Measurements from ENCODE around the gene ATF7.

- TF ChIP-seq CTCF (conservative IDR thresholded peaks at IDR 0.05) (peak; percentile 90), EZH2 (IDR thresholded peaks at IDR 0.05; ENCODE audit: low read depth) (no peak)
Measured at GRCh38 chr12:53508534-53509170, 117.5 kb downstream of the ATF7 start.

Measured in PC-9 (cell line).